22Rv1 (cell line): Measurements from ENCODE around the gene SLC4A1.

Experiments used
- CTCF ChIP-seq: fragments of 450-650 bp; IDR thresholded peaks from 2 replicates; pipeline ENCODE4 v1.5.1; 2017; ENCODE audit warnings: mild to moderate bottlenecking
- ZFX ChIP-seq: fragments of 450-650 bp; IDR thresholded peaks from 2 replicates; pipeline ENCODE4 v1.6.1; 2017; ENCODE audit warnings: antibody characterized with exemption, borderline replicate concordance

- no peak for TF ChIP-seq CTCF
- TF ChIP-seq ZFX: no peak
Observed at GRCh38 chr17:44223541-44224071, 44.3 kb downstream of the SLC4A1 start.
